HG03108 (cell line): ENCODE results near the gene HIPK1.
"Not testable (repeated sequence)": the region's sequence is repeated elsewhere in the genome, so short reads cannot be mapped to it uniquely, and the experiment has no call there.

Experiments
- ATAC-seq: cut with Tn5 transposase; IDR thresholded peaks from one replicate; pipeline ENCODE4 v1.9.1; 2021; ENCODE audit warnings: moderate library complexity; ENCODE audit not compliant: unreplicated experiment

Gene HIPK1

GRCh38 chr1:113943028-113943811 lies 14.1 kb downstream of the HIPK1 start:
- ATAC-seq, result no peak

GRCh38 chr1:113945329-113945728 lies 16.2 kb downstream of the HIPK1 start:
- no peak for ATAC-seq

GRCh38 chr1:113946112-113946511 lies 17.0 kb downstream of the HIPK1 start:
- ATAC-seq, result no peak

- no peak for ATAC-seq
Measured at GRCh38 chr1:113946678-113947387, 17.7 kb downstream of the HIPK1 start.

GRCh38 chr1:113947388-113948107 lies 18.4 kb downstream of the HIPK1 start:
- no peak for ATAC-seq

GRCh38 chr1:113948151-113948550 lies 19.0 kb downstream of the HIPK1 start:
- not testable (repeated sequence) for ATAC-seq

GRCh38 chr1:113949007-113949406 lies 19.9 kb downstream of the HIPK1 start:
- no peak for ATAC-seq

- ATAC-seq, result no peak
Measured at GRCh38 chr1:113950908-113951307, 21.8 kb downstream of the HIPK1 start.

- no peak for ATAC-seq
Measured at GRCh38 chr1:113951719-113952118, 22.6 kb downstream of the HIPK1 start.

- ATAC-seq, result no peak
Measured at GRCh38 chr1:113957984-113958383, 28.9 kb downstream of the HIPK1 start.

- ATAC-seq, result no peak
Measured at GRCh38 chr1:113958691-113959090, 29.6 kb downstream of the HIPK1 start.

- ATAC-seq, result no peak
Measured at GRCh38 chr1:113963281-113963906, 34.3 kb downstream of the HIPK1 start.

- no peak for ATAC-seq
Measured at GRCh38 chr1:113965703-113966412, 36.7 kb downstream of the HIPK1 start.

GRCh38 chr1:113972954-113973353 lies 43.8 kb downstream of the HIPK1 start:
- ATAC-seq, result no peak

- no peak for ATAC-seq
Measured at GRCh38 chr1:113975211-113975895, 46.2 kb downstream of the HIPK1 start.

GRCh38 chr1:113976609-113977278 lies 47.6 kb downstream of the HIPK1 start:
- no peak for ATAC-seq

- ATAC-seq, result no peak
Measured at GRCh38 chr1:113977906-113978305, 48.8 kb downstream of the HIPK1 start.

GRCh38 chr1:113978863-113979702 lies 50.0 kb downstream of the HIPK1 start, which contains the start of gene OLFML3:
TSS of gene OLFML3 (plus strand) at chr1:113979474. CDS start at chr1:113979517, 43 bp downstream.
- ATAC-seq, result no peak
